Activated CD4-positive, alpha-beta T cell treated with anti-CD3 and anti-CD28 coated beads for 4 hours (primary cell): Measurements from ENCODE around the gene EVPL.

Experiments
- DNase-seq, 2 donors: peaks; one replicate each; pipeline ENCODE4 v3.0.0-alpha.2; 2020

Gene EVPL

GRCh38 chr17:76017481-76018339 lies 9.4 kb downstream of the EVPL start:
- DNase-seq = no peak

- DNase-seq = no peak
These were observed 12.2 kb downstream of the EVPL start for GRCh38 chr17:76014925-76015261.

- peak; percentile 75 to 78 for DNase-seq
These were observed 12.8 kb downstream of the EVPL start for GRCh38 chr17:76014100-76014924.

GRCh38 chr17:76013377-76013932 lies 13.7 kb downstream of the EVPL start:
- DNase-seq = no peak

GRCh38 chr17:76011951-76012350 lies 15.2 kb downstream of the EVPL start:
- no peak for DNase-seq

- DNase-seq = no peak
These were observed 17.0 kb downstream of the EVPL start for GRCh38 chr17:76009969-76010661.

GRCh38 chr17:76009447-76009846 lies 17.7 kb downstream of the EVPL start:
- no peak for DNase-seq

GRCh38 chr17:76008630-76009425 lies 18.3 kb downstream of the EVPL start:
- no peak for DNase-seq

GRCh38 chr17:76008208-76008607 lies 18.9 kb downstream of the EVPL start:
- no peak for DNase-seq

GRCh38 chr17:76007850-76008165 lies 19.3 kb downstream of the EVPL start:
- no peak for DNase-seq

GRCh38 chr17:76007131-76007849 lies 19.8 kb downstream of the EVPL start:
- DNase-seq = no peak

GRCh38 chr17:76005263-76006149 lies 21.6 kb downstream of the EVPL start:
- peak; percentile 77 to 86 for DNase-seq

- DNase-seq = no peak
These were observed 22.3 kb downstream of the EVPL start for GRCh38 chr17:76004750-76005262.

GRCh38 chr17:76003915-76004314 lies 23.2 kb downstream of the EVPL start:
- DNase-seq = no peak

- DNase-seq = no peak
These were observed 25.0 kb downstream of the EVPL start for GRCh38 chr17:76002100-76002499.

GRCh38 chr17:76000755-76001521 lies 26.2 kb downstream of the EVPL start, which contains the start of gene CDK3:
Gene CDK3, plus strand, starts transcription at chr17:76000855. Its CDS starts 571 bp downstream, at chr17:76001426.
- no peak for DNase-seq

- DNase-seq = peak; percentile 42 to 57
These were observed 26.9 kb downstream of the EVPL start for GRCh38 chr17:76000016-76000754.

- no peak for DNase-seq
These were observed 28.7 kb downstream of the EVPL start for GRCh38 chr17:75998327-75998795.
